H1 (cell line): ENCODE results near the gene NKAPD1. TPM values are rescaled to one million over a fixed set of nuclear protein-coding genes. Genes with fewer than 3 reads are reported as not detected.

Experiments
- ATF2 ChIP-seq: IDR thresholded peaks from 2 replicates; pipeline ENCODE4 v1.6.1; 2012; ENCODE audit warnings: low read length, inconsistent platforms
- CEBPB ChIP-seq: IDR thresholded peaks from 2 replicates; pipeline ENCODE4 v1.6.1; 2012; ENCODE audit warnings: low read depth, low read length
- CHD7 ChIP-seq: fragments of 300-600 bp; sonication (generic); IDR thresholded peaks from 2 replicates; pipeline ENCODE4 v1.7.1; 2012; ENCODE audit warnings: low read length, moderate library complexity, mild to moderate bottlenecking, inconsistent platforms; ENCODE audit not compliant: insufficient replicate concordance
- RFX5 ChIP-seq: IDR thresholded peaks from 2 replicates; pipeline ENCODE4 v1.6.1; 2011; ENCODE audit warnings: low read depth, low read length, improper control_type of control experiment, borderline replicate concordance
- polyA plus RNA-seq, 7 experiments: library from polyadenylated mRNA; depleted of rRNA in 3 of 7; stranded (reverse) in 5 of 7; unstranded in 2 of 7; fragments of >200 nt in 5 of 7; fragments of 200-250 nt in 2 of 7; gene quantifications; 1 replicate in 5 of 7; 2 replicates in 1 of 7; 4 replicates in 1 of 7; pipeline versions ENCODE4 v1.2.1 to v1.2.3, GENCODE V29; 2011 to 2013; ENCODE audit warnings: missing spikeins in 2 of 7, mixed read lengths in 2 of 7
- total RNA-seq: library from RNA; stranded (reverse); fragmentation: NEBNext Ultra II Directional; extraction: Animal tissue kit (Norgen Biotek cat#: 25700); gene quantifications from 2 replicates; pipeline ENCODE4 v1.2.1, GENCODE V29; 2021

Gene NKAPD1
- total and polyA plus RNA-seq, 2 of the 8 experiments (the other 6 are each of a cell fraction or from before 2014, with no cell fraction given): 6.7 to 16.7 TPM

DNA sequence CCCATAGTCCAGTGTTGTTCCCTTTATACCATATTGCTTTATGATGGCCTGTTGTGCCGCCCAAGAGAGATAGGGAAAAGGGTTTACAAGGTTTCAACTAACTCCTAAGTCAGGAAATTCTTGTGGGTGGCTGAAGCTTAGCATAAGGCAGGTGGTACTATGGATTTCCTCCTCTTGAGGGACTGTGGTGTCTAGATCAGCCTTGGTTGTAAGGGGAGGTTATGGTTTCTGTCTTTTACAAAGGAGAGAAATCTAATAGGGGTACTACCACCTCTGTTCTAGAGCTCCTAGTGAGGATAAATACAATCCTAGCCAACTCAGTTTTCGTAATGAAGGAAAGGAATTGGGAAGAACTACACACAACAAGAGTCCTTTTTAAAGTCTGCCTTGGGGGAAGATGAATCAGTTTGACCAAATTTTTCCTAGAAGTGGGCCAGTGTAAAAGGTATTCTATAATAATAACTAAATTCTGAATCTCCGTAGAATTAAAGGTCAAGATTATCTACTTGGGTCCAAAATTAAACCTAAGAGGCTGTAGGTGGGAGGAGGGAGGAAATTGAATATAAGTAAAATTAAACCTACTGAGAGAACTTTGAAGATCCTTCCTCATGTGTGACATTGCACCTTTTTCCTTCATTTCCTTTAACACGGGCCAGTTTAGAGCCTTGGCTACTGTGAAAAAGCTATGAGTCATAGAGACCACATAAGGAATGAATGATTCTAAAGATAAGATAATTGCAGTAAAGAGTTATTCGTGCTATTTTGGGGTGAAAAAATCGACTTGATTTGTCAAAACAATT lies 31.7 kb upstream of the NKAPD1 start (continued):
- no peak for TF ChIP-seq CHD7
- TF ChIP-seq RFX5: no peak
- TF ChIP-seq CEBPB: no peak
- TF ChIP-seq ATF2: no peak
